HepG2 (cell line): ENCODE data around the gene ID4. TPM values are rescaled to one million over a fixed set of nuclear protein-coding genes. Genes with fewer than 3 reads are reported as not detected.

ENCODE experiments used
- ATF3 ChIP-seq: sonication (generic); formaldehyde crosslinking; IDR thresholded peaks from 2 replicates; pipeline ENCODE4 v1.4.0; 2020; ENCODE audit warnings: missing genetic modification reagents
- BORCS8-MEF2B ChIP-seq: sonication (generic); formaldehyde crosslinking; IDR thresholded peaks from 2 replicates; pipeline ENCODE4 v1.8.0; 2022; ENCODE audit warnings: mild to moderate bottlenecking, missing genetic modification reagents
- CEBPZ ChIP-seq: IDR thresholded peaks from 2 replicates; pipeline ENCODE4 v1.6.1; 2012; ENCODE audit warnings: low read length, improper control_type of control experiment
- CHCHD3 ChIP-seq: sonication (generic); formaldehyde crosslinking; IDR thresholded peaks from 2 replicates; pipeline ENCODE4 v1.8.0; 2022; ENCODE audit warnings: mild to moderate bottlenecking, missing genetic modification reagents, moderate library complexity
- DBP ChIP-seq: sonication (generic); formaldehyde crosslinking; IDR thresholded peaks from 2 replicates; pipeline ENCODE4 v1.4.0; 2020; ENCODE audit warnings: missing genetic modification reagents; ENCODE audit errors: not compliant biosample characterization
- MAF1 ChIP-seq: sonication (generic); formaldehyde crosslinking; IDR thresholded peaks from 2 replicates; pipeline ENCODE4 v1.5.0; 2020; ENCODE audit warnings: missing genetic modification reagents, borderline replicate concordance
- MLXIP ChIP-seq: sonication (generic); formaldehyde crosslinking; IDR thresholded peaks from 2 replicates; pipeline ENCODE4 v1.9.0; 2021; ENCODE audit warnings: missing genetic modification reagents, borderline replicate concordance
- PBX3 ChIP-seq: sonication (generic); formaldehyde crosslinking; IDR thresholded peaks from 2 replicates; pipeline ENCODE4 v1.8.1; 2023; ENCODE audit warnings: missing genetic modification reagents, inconsistent platforms, borderline replicate concordance
- POLR2G ChIP-seq: fragments of 200-400 bp; formaldehyde crosslinking; IDR thresholded peaks from 2 replicates; pipeline ENCODE4 v1.6.1; 2018; ENCODE audit warnings: mild to moderate bottlenecking, low read depth, low read length, moderate library complexity
- RFX1 ChIP-seq: fragments of 450-650 bp; IDR thresholded peaks from 2 replicates; pipeline ENCODE4 v1.6.1; 2017
- SALL2 ChIP-seq: sonication (generic); formaldehyde crosslinking; IDR thresholded peaks from 2 replicates; pipeline ENCODE4 v1.8.1; 2023; ENCODE audit warnings: mild to moderate bottlenecking, missing genetic modification reagents, inconsistent platforms
- SNAPC5 ChIP-seq: sonication (generic); formaldehyde crosslinking; IDR thresholded peaks from 2 replicates; pipeline ENCODE4 v1.8.1; 2023; ENCODE audit warnings: mild to moderate bottlenecking, missing genetic modification reagents, borderline replicate concordance
- TEAD2 ChIP-seq: sonication (generic); formaldehyde crosslinking; IDR thresholded peaks from 2 replicates; pipeline ENCODE4 v1.9.0; 2021; ENCODE audit warnings: missing genetic modification reagents
- ZBTB43 ChIP-seq: sonication (generic); formaldehyde crosslinking; conservative IDR thresholded peaks from 2 replicates; pipeline ENCODE4 v1.4.0; 2020; ENCODE audit warnings: missing genetic modification reagents
- ZNF34 ChIP-seq: sonication (generic); formaldehyde crosslinking; IDR thresholded peaks from 2 replicates; pipeline ENCODE4 v1.4.0; 2020; ENCODE audit warnings: mild to moderate bottlenecking, missing genetic modification reagents, borderline replicate concordance
- ZNF775 ChIP-seq: sonication (generic); formaldehyde crosslinking; IDR thresholded peaks from 2 replicates; pipeline ENCODE4 v1.4.0; 2020; ENCODE audit warnings: missing genetic modification reagents, mild to moderate bottlenecking, moderate library complexity, borderline replicate concordance
- ZNF776 ChIP-seq: sonication (generic); formaldehyde crosslinking; IDR thresholded peaks from 2 replicates; pipeline ENCODE4 v1.4.0; 2020; ENCODE audit warnings: mild to moderate bottlenecking, missing genetic modification reagents
- ZNF879 ChIP-seq: sonication (generic); formaldehyde crosslinking; IDR thresholded peaks from 2 replicates; pipeline ENCODE4 v1.8.1; 2023; ENCODE audit warnings: missing genetic modification reagents
- polyA plus RNA-seq, 8 experiments: library from polyadenylated mRNA; depleted of rRNA in 3 of 8; stranded (reverse) in 7 of 8; unstranded in 1 of 8; fragments of >200 nt; fragmentation: Illumina TruSeq in 4 of 8; extraction: Trizol in 4 of 8; gene quantifications; 2 replicates each; pipeline versions ENCODE4 v1.2.1 to v1.2.3, GENCODE V29; 2011 to 2016; ENCODE audit warnings: low read depth in 4 of 8, missing spikeins in 1 of 8, mixed read lengths in 1 of 8; ENCODE audit not compliant: insufficient read depth in 1 of 8
- total RNA-seq, 5 experiments: library from RNA; depleted of rRNA; stranded (reverse); fragments of >200 nt; fragmentation: Illumina TruSeq; extraction: Trizol; gene quantifications; 2 replicates each; pipeline ENCODE4 v1.2.3, GENCODE V29; 2016; ENCODE audit warnings: low read depth in 1 of 5

ID4 gene
- total and polyA plus RNA-seq, 2 of the 13 experiments (the other 11 are each of a cell fraction or from before 2014, with no cell fraction given), result 0.20 to 0.44 TPM

GRCh38 chr6:19838442-19839236, 1.5 kb downstream of the ID4 start (continued):
- 0 out of 2 replicates have a peak, but pooled peaks have one; percentile 66 for TF ChIP-seq ZNF776 (CRISPR knock-in tag)
- no peak for TF ChIP-seq DBP
- no peak for TF ChIP-seq ZNF34 (CRISPR knock-in tag)
- no peak for TF ChIP-seq PBX3 (CRISPR knock-in tag)
- 0 out of 2 replicates have a peak, but pooled peaks have one; percentile 15 for TF ChIP-seq ATF3
- TF ChIP-seq CHCHD3 (CRISPR knock-in tag), result no peak
- TF ChIP-seq CEBPZ, result no peak
- TF ChIP-seq SNAPC5 (CRISPR knock-in tag), result no peak
- TF ChIP-seq ZNF775, result no peak
- no peak for TF ChIP-seq ZBTB43 (CRISPR knock-in tag)
- TF ChIP-seq SALL2 (CRISPR knock-in tag), result 0 out of 2 replicates have a peak, but pooled peaks have one; percentile 10
- no peak; the same call in 1 of the 2 replicates for TF ChIP-seq MAF1 (CRISPR knock-in tag)
- no peak for TF ChIP-seq MLXIP (CRISPR knock-in tag)
- TF ChIP-seq BORCS8-MEF2B (CRISPR knock-in tag), result no peak
- TF ChIP-seq ZNF879 (CRISPR knock-in tag), result no peak
- 0 out of 2 replicates have a peak, but pooled peaks have one; percentile 47 for TF ChIP-seq POLR2G
- no peak for TF ChIP-seq RFX1
- no peak for TF ChIP-seq TEAD2 (CRISPR knock-in tag)
